Measurements from ENCODE around the gene ETFA.
A peak's percentile ranks its signal among the peaks of the same experiment; 100 is the strongest.

ETFA gene

DNA sequence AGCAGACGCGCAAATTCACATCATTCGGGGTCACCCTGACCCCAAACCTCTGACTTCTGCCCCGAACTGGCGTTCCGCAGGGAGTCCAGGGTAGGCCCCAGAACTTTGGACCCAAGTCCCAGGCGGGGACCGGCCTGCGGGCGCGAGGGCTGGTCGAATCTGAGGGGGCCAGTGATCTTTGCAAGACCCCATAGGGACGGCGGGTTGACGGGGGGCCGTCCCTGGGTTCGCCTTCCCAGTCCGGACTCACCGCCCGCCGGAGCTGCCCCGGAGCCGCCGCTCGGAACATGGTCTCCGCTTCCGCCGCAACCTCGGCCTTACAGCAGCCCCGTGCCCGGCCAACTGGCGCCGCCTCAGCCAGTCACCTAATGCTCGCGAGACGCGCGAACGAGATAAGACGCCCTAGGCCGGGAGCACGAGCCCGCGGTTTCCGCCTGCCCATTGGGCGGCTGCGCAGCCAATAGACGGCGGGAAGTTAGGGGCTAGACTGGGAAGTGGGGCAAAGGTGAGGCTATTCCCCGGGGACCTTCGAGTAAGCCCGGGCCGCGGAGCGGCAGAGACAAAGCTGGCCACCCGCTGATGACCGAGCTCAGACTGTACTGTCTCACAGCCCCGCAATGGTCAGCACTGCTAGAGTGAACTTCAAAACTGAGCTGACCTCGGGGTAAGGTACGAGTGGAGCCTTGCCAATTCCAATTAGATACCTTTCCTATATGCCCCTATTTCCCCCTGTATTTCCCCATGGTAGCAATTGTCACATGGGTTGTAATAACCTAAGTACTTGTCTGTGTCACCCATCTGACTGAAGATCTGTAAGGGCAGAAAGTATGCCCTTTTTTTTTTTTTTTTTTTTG, at the start of gene ETFA:
ETFA (minus strand) TSS at position 370 of the 854 bp plus-strand sequence; CDS start at position 289, 81 bp downstream.
- peak; percentile 94 to 96 for DNase-seq

DNA sequence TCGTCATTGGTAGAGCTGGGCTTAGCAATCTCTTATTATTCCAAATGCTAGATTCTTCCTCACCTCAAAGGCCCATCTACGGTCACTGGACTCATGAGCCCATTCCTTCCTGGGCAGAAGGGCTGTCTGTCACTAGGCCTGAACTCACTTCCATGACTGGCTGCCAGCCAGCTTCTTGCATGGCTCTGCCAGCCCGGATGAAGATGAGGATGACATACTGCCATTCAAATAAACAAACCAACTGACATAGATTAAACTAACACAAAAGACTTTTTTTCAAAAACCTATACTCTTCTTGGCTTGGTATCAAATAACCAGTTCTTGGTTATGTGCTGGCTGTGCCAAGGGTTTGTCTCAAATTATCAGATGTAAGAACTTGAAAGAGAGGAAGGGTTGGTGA, 49.1 kb upstream of the ETFA start:
- DNase-seq: no peak

DNA sequence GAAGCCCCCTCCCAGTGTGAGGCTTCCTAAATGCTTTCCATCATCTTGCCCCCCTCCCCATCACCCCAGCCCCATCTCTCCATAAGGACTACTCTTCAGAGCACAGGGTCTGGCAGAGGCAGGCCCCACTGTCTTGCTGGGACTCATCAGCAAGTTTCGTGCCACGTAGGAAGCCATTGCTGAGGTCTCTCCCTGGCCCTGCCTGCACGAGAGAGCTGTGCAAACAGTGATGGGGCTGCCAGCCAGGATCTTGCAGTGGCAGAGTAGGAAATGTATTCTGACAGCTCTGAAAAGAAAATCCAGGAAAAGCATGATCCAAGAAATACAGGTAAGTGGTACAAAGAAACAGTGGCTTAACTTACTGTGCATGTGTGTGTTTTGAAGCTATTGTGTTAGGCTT, 47.9 kb upstream of the ETFA start:
- DNase-seq: no peak

DNA sequence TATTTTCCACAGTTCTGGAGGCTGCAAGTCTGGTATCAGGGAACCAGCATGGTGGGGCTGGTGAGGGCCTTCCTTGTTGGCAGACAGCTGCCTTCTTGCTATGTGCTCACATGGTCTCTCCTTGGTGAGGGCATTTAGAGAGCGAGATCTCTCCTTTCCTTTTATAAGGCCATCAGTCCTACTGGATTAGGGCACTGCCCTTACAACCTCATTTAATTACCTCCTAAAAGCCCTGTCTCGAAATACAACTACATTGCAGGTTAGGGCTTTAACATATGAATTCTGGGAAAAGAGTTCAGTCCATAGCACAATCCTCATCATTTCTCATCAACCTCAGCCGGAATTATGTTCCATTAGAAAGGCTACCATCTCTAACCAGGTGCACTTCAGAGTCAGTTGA, 47.2 kb upstream of the ETFA start:
- no peak for DNase-seq

DNA sequence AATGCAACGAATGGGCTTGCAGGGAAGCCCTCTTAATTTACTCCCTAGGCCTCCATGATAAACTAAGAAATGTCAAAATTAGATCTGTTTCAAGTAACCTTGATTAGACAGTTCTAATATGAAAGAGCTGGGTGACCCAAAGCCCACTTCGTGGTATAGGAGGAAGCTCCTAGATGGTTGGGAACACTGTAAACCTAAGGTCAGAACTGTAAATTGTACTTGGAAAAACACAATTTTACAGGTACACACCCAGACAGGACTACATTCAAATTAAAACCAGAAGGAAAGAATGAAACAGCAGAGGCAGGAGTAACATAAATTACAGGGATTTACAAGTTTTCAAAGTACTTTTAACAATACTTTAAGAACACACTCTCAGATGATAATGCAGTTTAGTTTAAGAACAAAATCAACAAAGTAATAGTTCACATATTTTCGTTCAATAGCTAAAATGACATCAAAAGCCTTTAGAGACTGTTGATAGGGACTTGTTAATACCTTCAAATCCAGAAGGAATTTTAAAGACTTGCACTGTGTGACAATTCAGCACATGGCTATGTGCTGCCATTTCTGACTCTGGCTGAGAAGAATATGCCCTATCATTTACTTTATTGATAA, 43.7 kb upstream of the ETFA start:
- DNase-seq: no peak

DNA sequence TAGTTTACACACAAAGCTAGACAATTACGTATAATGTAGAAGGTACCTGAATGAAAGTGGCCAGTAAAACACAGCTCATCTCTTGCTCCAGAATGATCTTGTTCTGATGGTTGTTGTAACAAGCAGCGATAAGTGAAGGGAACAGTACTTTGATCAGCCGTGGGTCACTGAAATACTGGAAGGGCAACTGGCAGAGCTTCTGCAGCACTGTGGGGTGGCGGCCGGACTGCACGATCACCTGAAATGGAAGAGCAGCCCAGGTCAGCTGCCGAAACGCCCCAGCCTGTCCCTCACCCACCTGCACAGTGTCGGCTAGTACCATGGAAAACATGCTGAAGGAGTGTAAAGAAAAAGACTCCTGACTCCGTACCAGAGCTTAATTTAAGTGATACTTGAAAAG, 42.6 kb upstream of the ETFA start:
- no peak for DNase-seq

DNA sequence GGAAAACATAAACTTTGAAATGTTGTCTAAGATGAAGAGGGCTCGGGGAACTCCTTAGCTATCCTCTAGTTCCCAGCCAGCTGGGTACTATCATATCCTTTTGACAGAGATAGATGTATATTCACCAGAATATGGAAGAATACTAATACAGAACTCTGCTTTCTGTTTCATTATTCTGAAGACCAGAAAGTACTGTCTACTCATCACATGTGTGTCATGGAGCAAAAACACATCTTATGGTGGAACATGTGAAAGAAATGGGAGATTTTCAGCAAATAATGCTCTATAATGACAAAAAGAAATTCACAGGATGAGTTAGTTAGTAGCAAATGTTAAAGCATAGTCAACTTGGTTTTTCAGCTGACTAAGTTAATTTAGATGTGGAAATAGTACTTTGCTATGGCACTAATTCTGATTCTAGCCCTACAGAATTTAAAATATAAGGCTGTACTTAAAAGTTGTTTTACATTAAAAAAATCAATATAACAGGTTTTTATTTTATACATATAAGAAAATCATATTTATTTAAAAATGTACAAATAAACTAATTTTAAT, 41.8 kb upstream of the ETFA start:
- no peak for DNase-seq

DNA sequence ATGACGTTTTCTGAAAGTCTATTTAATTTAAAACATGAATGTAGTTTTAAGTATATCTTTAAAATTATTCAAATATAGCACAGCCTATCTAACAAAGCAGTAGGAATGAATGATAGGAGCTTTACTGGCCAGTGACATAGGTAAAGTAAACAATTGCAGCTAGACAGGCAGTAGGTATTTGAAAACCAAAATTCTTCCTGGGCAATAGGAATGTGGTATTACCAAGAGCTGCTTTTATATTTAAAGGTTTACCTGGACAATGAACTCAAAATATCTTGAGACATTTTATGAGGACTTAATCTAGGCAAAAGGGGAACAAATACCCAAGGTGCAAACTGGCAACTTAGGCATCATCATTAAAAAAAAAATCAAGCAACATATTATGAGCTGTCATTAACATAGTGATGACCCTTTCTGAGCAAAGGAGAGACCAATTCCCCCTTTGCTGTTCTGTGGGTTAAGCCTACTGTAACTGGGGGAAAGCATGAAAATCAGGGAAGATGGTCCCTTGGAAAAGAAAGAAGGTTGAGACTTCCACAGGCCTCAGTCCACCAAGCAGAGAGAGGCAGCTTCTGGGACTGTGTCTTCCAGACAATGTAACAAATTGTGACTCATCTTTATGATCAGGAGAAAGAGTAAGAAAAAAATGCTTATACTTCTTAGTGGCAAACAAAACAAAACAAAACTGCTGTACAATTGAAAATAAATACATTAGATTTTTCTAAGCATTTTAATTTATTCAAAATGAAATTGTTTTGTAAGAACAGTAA, 38.2 kb upstream of the ETFA start:
- no peak for DNase-seq

DNA sequence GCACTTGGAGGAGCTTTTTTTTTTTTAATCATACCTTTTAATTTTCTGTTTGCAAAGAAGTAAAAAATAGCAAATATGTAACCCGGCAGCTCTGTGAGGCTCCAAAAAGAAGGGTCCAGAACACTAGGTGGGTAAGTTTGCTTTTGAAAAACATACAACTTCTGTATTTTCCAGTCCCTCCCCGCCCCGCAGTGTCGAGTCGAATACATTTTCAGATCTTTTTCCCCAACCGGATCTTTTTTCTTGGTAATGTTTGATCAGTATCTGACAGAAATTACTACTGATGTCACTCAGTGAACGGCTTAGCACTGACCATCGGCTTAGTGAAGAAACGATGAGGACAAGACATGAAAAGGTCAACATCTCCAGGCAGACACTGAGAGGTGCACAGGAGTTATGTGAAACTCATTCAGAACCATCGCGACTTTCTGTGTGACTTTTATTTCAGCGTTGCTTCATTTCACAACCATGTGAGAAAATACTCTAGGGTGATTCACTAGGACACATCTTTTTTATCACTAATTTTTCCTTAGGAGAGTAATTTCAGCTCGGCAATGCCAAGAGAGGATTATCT, 36.3 kb upstream of the ETFA start:
- no peak for DNase-seq

DNA sequence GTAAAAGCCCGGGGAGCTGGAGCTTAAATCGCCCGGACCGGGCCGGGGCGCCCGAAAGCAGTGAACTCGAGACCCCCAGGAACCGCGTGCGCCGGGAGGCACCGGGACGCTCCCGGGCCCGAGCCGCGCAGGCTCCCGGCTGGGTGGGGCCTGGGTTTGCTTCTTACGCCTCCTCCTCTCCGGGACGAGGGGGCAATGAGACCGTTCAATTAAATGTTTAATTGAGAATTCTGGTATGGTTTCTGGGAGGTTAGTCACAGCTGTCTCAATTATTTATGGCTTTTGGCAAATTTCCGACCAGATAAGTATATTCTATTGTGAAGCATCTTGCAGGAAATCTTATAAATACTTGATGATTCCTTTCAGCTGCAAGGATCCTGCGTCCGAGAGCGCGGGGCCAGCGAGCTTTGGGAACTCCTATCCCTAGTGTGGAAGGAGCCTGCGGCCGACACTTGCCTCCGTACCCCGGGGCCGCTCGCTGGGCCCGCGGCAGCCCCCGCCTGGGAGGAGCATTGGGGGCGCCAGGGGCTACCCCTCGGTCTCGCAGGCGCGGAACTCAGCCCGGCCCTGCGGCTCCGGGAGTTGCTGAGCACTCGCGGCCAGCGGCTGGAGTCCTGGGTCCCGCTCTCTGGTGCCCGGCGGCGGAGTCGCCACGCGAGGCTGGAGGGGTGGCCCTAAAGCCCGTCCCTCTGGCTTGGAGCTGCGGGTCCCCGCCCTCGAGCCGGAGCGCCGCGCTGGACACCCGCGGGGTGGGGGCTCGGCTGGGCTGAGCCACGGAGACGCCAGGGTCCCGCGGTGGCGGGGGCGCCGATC, 35.6 kb upstream of the ETFA start:
- no peak for DNase-seq

DNA sequence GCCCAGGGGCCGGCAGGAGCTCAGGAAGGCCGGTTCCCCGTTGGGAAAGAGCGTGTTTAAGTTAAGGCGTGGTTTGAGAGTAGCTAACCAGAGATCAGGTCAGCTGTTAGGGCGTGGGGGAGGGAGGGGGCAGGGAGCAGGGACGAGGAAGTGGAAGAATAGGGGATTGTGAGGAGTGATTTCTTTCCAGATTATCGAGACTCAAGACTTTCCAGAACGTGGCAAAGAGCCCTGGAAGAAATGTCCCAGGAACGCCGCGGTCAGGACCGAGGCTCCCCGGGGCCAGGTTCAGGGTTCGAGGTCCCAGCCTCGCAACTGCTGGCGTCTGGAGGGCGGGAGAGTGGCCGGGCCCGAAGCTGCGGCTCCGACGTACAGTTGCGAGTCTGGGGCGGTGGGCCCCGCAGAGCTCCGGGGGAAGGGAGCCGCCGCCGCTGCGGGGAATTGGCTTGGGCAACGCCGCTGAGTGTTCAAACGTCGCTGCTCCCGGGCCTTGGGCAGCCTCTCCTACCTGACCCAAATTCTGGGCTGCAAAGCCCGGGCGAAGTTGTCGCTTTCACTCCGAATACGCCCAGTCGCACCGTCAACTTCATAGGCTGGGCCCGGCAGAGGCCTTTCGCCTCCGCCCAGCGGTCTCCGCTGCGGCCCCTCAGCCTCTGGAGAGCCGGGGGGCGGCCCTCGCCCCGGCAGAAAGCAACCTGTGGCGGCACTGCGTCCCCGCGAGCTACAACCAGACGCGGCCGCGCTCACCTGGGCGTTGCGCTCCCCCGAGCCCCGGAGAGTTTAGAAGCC, 34.8 kb upstream of the ETFA start:
- DNase-seq: peak in 1 of 2 experiments; percentile 46

DNA sequence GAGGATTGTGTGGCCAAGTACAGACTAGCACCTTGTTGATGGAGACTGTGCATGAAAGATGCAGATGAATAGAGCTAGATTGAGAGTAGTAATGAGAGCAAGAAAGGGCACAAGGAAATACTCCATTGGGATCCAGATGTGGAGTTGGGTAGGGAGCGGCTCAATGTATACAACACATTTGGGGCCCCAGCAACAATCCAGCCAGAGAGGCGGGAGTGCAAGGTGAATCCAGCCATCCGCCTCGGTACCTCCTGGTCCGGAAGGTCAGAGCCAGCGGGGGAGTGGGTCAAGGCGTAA, 34.3 kb upstream of the ETFA start:
- DNase-seq: no peak

DNA sequence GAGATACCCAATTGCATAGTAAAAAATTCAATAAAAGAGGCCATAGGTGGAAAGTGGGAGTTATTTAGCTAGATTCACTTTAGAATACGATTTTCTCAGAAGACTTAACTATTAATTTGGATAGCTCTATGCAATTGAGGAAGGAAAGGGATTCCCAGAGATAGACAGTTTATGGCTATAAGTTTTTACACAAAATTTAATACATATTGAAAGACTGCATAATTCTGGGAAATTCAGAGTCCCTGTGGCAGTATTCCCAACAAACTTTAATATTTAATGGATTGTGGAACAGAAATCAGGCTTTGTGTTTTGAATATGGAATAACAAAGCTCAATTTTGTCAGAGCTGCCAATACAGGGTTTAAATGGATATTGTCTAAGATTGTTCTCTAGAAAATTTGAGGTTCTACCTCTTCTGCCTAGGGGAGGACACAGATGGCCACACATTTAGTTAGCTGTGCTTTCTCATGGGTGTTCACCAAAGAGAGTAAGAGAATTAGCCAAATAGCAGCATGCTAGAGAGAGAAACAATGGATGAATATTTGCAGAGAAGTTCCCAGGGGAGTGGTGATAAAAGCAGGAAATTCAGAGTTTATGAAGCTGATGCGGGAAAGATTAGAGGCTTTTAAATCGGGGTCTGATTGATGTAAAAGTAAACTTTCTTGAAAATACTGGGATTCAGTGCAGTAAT, 33.8 kb upstream of the ETFA start:
- DNase-seq: no peak

DNA sequence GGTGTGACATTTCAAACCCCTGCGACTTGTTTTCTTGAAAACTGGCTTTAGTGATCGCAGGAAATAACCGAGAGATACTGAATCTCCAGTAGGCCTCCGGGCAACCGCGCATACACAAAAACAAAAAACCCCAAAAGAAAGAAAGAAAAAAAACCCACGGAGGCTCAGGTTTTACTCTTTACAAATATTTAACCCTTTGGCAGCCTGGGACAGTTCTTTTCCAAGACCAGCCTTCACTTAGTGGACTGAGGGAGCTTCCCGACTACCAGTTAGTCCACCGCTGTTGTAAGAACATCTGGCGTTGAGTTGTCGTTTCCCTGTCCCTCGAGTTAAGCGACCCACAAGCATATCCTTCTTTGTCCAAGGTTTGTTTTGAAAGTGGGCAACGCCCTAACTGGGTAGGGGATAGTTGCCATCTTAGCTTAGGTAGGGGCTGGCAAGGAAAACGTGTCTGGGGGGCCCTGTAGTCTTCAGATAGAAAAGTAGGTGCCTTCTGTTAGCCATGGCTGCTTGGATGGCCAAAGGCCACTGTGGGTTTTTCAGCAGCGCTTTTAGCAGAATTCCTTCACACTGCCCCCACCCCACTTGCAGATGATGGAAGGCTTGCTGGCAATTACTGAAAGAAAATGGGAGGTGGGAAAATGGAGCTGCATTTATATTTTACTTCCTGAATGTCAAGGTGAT, 32.2 kb upstream of the ETFA start:
- DNase-seq: no peak

DNA sequence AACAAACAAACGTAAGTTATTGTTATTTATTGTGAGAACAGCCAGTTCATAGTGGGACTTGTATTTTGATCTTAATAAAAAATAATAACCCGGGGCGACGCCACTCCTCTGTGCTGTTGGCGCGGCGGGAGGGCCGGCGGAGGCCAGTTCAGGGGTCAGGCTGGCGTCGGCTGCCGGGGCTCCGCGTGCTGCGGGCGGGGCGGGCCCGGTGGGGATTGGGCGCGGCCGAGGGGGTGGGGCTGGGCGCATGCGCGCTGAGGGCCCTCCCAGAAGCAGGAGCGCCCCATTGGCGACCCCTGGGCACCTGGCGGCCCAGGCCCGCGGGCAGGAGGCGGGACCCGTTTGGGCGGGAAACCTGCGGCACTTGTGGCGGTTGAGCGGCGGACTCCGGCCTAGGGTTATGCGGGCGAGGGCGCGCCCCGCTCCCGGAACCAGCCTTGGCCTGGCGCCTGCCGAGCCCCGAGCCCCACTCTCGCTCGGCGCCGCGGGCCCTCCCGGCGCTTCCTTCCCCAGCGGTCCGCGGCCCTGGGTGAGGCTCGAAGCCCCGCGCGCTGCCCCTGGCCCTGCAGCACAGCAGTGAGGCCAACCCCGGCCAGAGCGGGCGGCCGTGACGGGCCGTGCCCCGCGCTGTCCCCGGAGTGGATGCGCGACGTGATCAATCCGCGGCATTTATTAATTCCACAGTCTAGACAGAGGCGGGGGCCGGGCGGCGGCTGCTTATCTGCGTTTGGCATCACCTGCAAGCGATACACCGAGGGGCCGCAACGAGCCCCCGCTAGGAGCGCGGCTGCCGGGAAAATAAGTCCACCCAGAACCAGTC, 31.3 kb upstream of the ETFA start:
- peak in 1 of 2 experiments; percentile 48 for DNase-seq

DNA sequence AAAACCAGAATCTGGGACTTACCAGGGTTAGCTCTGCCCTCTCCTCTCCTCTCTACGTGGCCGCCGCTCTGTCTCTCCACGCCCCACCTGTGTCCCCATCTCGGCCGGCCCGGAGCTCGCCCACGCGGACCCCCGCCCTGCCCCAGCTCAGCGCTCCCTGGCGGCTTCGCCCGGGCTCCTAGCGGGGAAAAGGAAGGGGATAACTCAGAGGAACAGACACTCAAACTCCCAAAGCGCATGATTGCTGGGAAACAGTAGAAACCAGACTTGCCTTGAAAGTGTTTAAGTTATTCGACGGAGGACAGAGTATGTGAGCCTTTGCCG, 30.8 kb upstream of the ETFA start:
- DNase-seq: no peak

DNA sequence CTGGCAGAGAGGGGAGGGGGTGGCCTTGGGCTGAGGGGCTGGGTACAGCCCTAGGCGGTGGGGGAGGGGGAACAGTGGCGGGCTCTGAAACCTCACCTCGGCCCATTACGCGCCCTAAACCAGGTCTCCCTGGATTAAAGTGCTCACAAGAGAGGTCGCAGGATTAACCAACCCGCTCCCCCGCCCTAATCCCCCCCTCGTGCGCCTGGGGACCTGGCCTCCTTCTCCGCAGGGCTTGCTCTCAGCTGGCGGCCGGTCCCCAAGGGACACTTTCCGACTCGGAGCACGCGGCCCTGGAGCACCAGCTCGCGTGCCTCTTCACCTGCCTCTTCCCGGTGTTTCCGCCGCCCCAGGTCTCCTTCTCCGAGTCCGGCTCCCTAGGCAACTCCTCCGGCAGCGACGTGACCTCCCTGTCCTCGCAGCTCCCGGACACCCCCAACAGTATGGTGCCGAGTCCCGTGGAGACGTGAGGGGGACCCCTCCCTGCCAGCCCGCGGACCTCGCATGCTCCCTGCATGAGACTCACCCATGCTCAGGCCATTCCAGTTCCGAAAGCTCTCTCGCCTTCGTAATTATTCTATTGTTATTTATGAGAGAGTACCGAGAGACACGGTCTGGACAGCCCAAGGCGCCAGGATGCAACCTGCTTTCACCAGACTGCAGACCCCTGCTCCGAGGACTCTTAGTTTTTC, 30.2 kb upstream of the ETFA start:
- DNase-seq: peak in 1 of 2 experiments; percentile 45

DNA sequence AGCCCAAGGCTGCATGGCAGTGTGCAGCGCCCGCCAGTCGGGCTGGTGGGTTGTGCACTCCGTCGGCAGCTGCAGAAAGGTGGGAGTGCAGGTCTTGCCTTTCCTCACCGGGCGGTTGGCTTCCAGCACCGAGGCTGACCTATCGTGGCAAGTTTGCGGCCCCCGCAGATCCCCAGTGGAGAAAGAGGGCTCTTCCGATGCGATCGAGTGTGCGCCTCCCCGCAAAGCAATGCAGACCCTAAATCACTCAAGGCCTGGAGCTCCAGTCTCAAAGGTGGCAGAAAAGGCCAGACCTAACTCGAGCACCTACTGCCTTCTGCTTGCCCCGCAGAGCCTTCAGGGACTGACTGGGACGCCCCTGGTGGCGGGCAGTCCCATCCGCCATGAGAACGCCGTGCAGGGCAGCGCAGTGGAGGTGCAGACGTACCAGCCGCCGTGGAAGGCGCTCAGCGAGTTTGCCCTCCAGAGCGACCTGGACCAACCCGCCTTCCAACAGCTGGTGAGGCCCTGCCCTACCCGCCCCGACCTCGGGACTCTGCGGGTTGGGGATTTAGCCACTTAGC, 29.6 kb upstream of the ETFA start:
- DNase-seq: peak; percentile 69 to 78

All from activated T-cell treated with anti-CD3 and anti-CD28 coated beads, Interleukin-2, amount 50 U/mL, for 48 hours (primary cell).